ENCODE data around the gene MGAT4B. TPM values are rescaled to one million over a fixed set of nuclear protein-coding genes. Genes with fewer than 3 reads are reported as not detected.

The MGAT4B gene
- total RNA-seq, 1 experiment from 2014 or later = 613 TPM

GRCh38 chr5:179772351-179772750 is 34.3 kb downstream of the MGAT4B start:
- Mint-ChIP-seq H3K4me1 (ENCODE audit: low read depth, unreplicated experiment) (no peaks in the 10 kb centered on the region), H3K27me3 (ENCODE audit: unreplicated experiment) (no peaks in the 10 kb centered on the region), H3K36me3 (ENCODE audit: insufficient read depth, unreplicated experiment) (peaks cover 62% of the 10 kb centered on the region), H3K9me3 (ENCODE audit: low read depth, unreplicated experiment) (no peaks in the 10 kb centered on the region), H3K27ac (ENCODE audit: unreplicated experiment) (no peak overlapping the region), H3K4me3 (ENCODE audit: low read depth, unreplicated experiment) (no peak overlapping the region)
- CTCF ChIA-PET = no interaction called here
- BruUV-seq (replicated peaks) = no TSS peak
- intact Hi-C loops (cut with micrococcal nuclease; ENCODE audit: unreplicated experiment) = no loop called here
- no peak for DNase-seq
- no peak for TF ChIP-seq CTCF (IDR thresholded peaks at IDR 0.05; ENCODE audit: unreplicated experiment)

GRCh38 chr5:179771311-179771895 is 35.3 kb downstream of the MGAT4B start:
- H3K9me3 Mint-ChIP-seq (ENCODE audit: low read depth, unreplicated experiment) = no peaks in the 10 kb centered on the region
- H3K36me3 Mint-ChIP-seq (ENCODE audit: insufficient read depth, unreplicated experiment) = peaks cover 66% of the 10 kb centered on the region
- no peak for TF ChIP-seq CTCF (IDR thresholded peaks at IDR 0.05; ENCODE audit: unreplicated experiment)
- no peaks in the 10 kb centered on the region for H3K4me1 Mint-ChIP-seq (ENCODE audit: low read depth, unreplicated experiment)
- CTCF ChIA-PET = interaction anchor here (0.6 to 0.7 kb wide), 2 partner anchors 100 to 138 kb away, joined by 4 to 5 read pairs; no protein-coding TSS in a partner anchor
- no TSS peak for BruUV-seq (replicated peaks)
- H3K27me3 Mint-ChIP-seq (ENCODE audit: unreplicated experiment) = no peaks in the 10 kb centered on the region
- no peak overlapping the region for H3K4me3 Mint-ChIP-seq (ENCODE audit: low read depth, unreplicated experiment)
- intact Hi-C loops (cut with micrococcal nuclease; ENCODE audit: unreplicated experiment) = no loop called here
- H3K27ac Mint-ChIP-seq (ENCODE audit: unreplicated experiment) = no peak overlapping the region
- no peak for DNase-seq

GRCh38 chr5:179769796-179770195 is 36.9 kb downstream of the MGAT4B start:
- no peak for TF ChIP-seq CTCF (IDR thresholded peaks at IDR 0.05; ENCODE audit: unreplicated experiment)
- no peaks in the 10 kb centered on the region for H3K27me3 Mint-ChIP-seq (ENCODE audit: unreplicated experiment)
- H3K4me3 Mint-ChIP-seq (ENCODE audit: low read depth, unreplicated experiment) = no peak overlapping the region
- BruUV-seq (replicated peaks) = no TSS peak
- H3K9me3 Mint-ChIP-seq (ENCODE audit: low read depth, unreplicated experiment) = no peaks in the 10 kb centered on the region
- no peak overlapping the region for H3K27ac Mint-ChIP-seq (ENCODE audit: unreplicated experiment)
- CTCF ChIA-PET = no interaction called here
- intact Hi-C loops (cut with micrococcal nuclease; ENCODE audit: unreplicated experiment) = no loop called here
- no peak for DNase-seq
- peaks cover 5% of the 10 kb centered on the region for H3K4me1 Mint-ChIP-seq (ENCODE audit: low read depth, unreplicated experiment)
- H3K36me3 Mint-ChIP-seq (ENCODE audit: insufficient read depth, unreplicated experiment) = peaks cover 65% of the 10 kb centered on the region

GRCh38 chr5:179769271-179769670 is 37.4 kb downstream of the MGAT4B start:
- CTCF ChIA-PET = no interaction called here
- Mint-ChIP-seq H3K27me3 (ENCODE audit: unreplicated experiment) (no peaks in the 10 kb centered on the region), H3K27ac (ENCODE audit: unreplicated experiment) (no peak overlapping the region), H3K9me3 (ENCODE audit: low read depth, unreplicated experiment) (no peaks in the 10 kb centered on the region), H3K36me3 (ENCODE audit: insufficient read depth, unreplicated experiment) (peaks cover 61% of the 10 kb centered on the region), H3K4me1 (ENCODE audit: low read depth, unreplicated experiment) (peaks cover 5% of the 10 kb centered on the region), H3K4me3 (ENCODE audit: low read depth, unreplicated experiment) (no peak overlapping the region)
- intact Hi-C loops (cut with micrococcal nuclease; ENCODE audit: unreplicated experiment) = no loop called here
- no peak for TF ChIP-seq CTCF (IDR thresholded peaks at IDR 0.05; ENCODE audit: unreplicated experiment)
- BruUV-seq (replicated peaks) = no TSS peak
- no peak for DNase-seq
